Lower lobe of right lung (tissue), 2 donors: Measurements from ENCODE around the gene GALNT17. TPM values are rescaled to one million over a fixed set of nuclear protein-coding genes. Genes with fewer than 3 reads are reported as not detected.

Experiments
- ATAC-seq, 2 donors: fragments of 200-7000 bp; cut with Tn5 transposase; one replicate each; pipeline ENCODE4 v1.9.1; 2020 to 2022; ENCODE audit warnings: mild to moderate bottlenecking in 2 of 2, moderate library complexity in 2 of 2
- DNase-seq: peaks from one replicate; pipeline ENCODE4 v3.0.0-alpha.2; 2020
- H3K27ac ChIP-seq: fragments of 200-600 bp; one replicate; pipeline ENCODE4 v1.8.0; 2022
- H3K27me3 ChIP-seq: fragments of 200-600 bp; one replicate; pipeline ENCODE4 v1.8.0; 2022; ENCODE audit warnings: low read depth
- H3K36me3 ChIP-seq: fragments of 200-600 bp; one replicate; pipeline ENCODE4 v1.8.0; 2022; ENCODE audit warnings: mild to moderate bottlenecking
- H3K4me1 ChIP-seq: fragments of 200-600 bp; one replicate; pipeline ENCODE4 v1.8.0; 2022
- H3K4me3 ChIP-seq: fragments of 200-600 bp; one replicate; pipeline ENCODE4 v1.8.0; 2022; ENCODE audit warnings: mild to moderate bottlenecking
- H3K9me3 ChIP-seq: fragments of 200-600 bp; one replicate; pipeline ENCODE4 v1.8.0; 2022
- CTCF ChIP-seq: fragments of 200-600 bp; IDR thresholded peaks from one replicate; pipeline ENCODE4 v1.8.0; 2022; ENCODE audit warnings: antibody characterized with exemption, mild to moderate bottlenecking
- intact Hi-C: fragments of 100-400 bp; cut with DNase I; formaldehyde crosslinking; loops from one replicate; pipeline ENCODE4 v1.11.0; 2022
- total RNA-seq: library from RNA; stranded (reverse); fragmentation: NEBNext Ultra II Directional; extraction: Animal tissue kit (Norgen Biotek cat#: 25700); gene quantifications from one replicate; pipeline ENCODE4 v1.2.1, GENCODE V29; 2021
- donor health status: DM: no; HTN: yes; CAD: no; lungs with severe emphysema.

Gene GALNT17
- total RNA-seq, 1 donor from 2014 or later: 6.6 TPM

DNA sequence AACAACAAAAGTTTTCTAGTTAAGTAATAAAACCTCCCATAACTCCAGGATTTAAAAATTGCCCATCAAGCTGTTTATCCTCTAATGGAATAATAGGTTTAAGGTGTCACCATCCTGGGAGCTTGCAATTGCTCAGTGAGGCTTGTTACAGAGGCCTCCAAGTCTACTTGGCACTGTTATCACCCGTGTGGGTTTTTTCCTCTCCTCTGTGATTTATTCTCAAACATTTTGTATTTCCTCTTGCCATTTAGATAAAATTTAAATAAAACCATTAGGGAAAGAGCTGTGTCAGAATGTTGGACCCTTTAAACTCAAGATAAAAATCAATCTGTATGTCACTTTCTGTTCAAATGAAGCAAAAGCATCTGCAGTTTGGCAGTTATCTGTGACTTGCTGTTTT, 202.6 kb downstream of the GALNT17 start:
- no peaks in the 10 kb centered on the region for H3K9me3 ChIP-seq
- no peak overlapping the region for H3K27ac ChIP-seq
- H3K27me3 ChIP-seq: no peaks in the 10 kb centered on the region
- no peak for DNase-seq
- TF ChIP-seq CTCF: no peak
- H3K4me1 ChIP-seq: no peaks in the 10 kb centered on the region
- intact Hi-C loops: no loop called here
- H3K4me3 ChIP-seq: no peak overlapping the region
- no peaks in the 10 kb centered on the region for H3K36me3 ChIP-seq
- ATAC-seq: no peak

GRCh38 chr7:71338866-71339265, 206.9 kb downstream of the GALNT17 start:
- Histone ChIP-seq H3K4me3 (no peak overlapping the region), H3K9me3 (no peaks in the 10 kb centered on the region), H3K36me3 (no peaks in the 10 kb centered on the region), H3K27me3 (no peaks in the 10 kb centered on the region), H3K4me1 (no peaks in the 10 kb centered on the region), H3K27ac (no peak overlapping the region)
- ATAC-seq (no peak), DNase-seq (no peak)
- no peak for TF ChIP-seq CTCF
- intact Hi-C loops: no loop called here

GRCh38 chr7:71339924-71340323, 208.0 kb downstream of the GALNT17 start:
- Histone ChIP-seq H3K27ac (no peak overlapping the region), H3K36me3 (no peaks in the 10 kb centered on the region), H3K4me1 (no peaks in the 10 kb centered on the region), H3K27me3 (no peaks in the 10 kb centered on the region), H3K4me3 (no peak overlapping the region), H3K9me3 (no peaks in the 10 kb centered on the region)
- no peak for DNase-seq
- ATAC-seq: no peak
- TF ChIP-seq CTCF: no peak
- intact Hi-C loops: no loop called here

GRCh38 chr7:71342202-71342601, 210.3 kb downstream of the GALNT17 start:
- H3K9me3 ChIP-seq: no peaks in the 10 kb centered on the region
- no peak for ATAC-seq
- no peaks in the 10 kb centered on the region for H3K36me3 ChIP-seq
- H3K4me3 ChIP-seq: no peak overlapping the region
- TF ChIP-seq CTCF: no peak
- intact Hi-C loops: no loop called here
- no peak for DNase-seq
- H3K4me1 ChIP-seq: no peaks in the 10 kb centered on the region
- H3K27ac ChIP-seq: no peak overlapping the region
- no peaks in the 10 kb centered on the region for H3K27me3 ChIP-seq

DNA sequence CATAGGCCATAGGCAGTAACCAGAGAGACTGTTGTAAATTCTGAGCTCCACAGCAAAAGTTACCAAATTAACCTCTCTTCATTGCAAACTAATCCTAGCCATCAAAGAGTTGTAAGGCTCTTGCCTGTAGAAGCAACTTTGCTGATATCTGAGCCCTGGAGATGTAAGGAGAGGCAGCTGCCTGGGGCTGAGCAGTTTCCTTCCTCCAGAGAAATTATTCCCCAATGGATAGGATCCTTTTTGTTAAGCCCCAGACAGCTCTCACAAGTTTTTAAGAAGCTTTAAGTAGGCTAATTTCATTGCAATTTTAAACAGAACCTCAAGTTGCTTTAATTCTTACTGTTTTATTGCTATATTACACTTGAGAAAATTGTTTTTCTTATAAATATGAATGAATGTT, 211.1 kb downstream of the GALNT17 start:
- Histone ChIP-seq H3K4me3 (no peak overlapping the region), H3K9me3 (no peaks in the 10 kb centered on the region), H3K36me3 (no peaks in the 10 kb centered on the region), H3K27me3 (no peaks in the 10 kb centered on the region), H3K4me1 (no peaks in the 10 kb centered on the region), H3K27ac (no peak overlapping the region)
- no peak for ATAC-seq
- intact Hi-C loops: no loop called here
- no peak for TF ChIP-seq CTCF
- no peak for DNase-seq

GRCh38 chr7:71343892-71344291, 211.9 kb downstream of the GALNT17 start:
- no peaks in the 10 kb centered on the region for H3K9me3 ChIP-seq
- H3K27ac ChIP-seq: no peak overlapping the region
- DNase-seq (no peak), ATAC-seq (no peak)
- intact Hi-C loops: no loop called here
- no peaks in the 10 kb centered on the region for H3K4me1 ChIP-seq
- H3K4me3 ChIP-seq: no peak overlapping the region
- H3K27me3 ChIP-seq: no peaks in the 10 kb centered on the region
- H3K36me3 ChIP-seq: no peaks in the 10 kb centered on the region
- no peak for TF ChIP-seq CTCF
